Mesendoderm (in vitro differentiated cells): ENCODE measurements around the gene LMF2.

Experiments used
- DNase-seq: peaks from one replicate; pipeline ENCODE4 v3.0.0; 2013
- H2AK5ac ChIP-seq: 2 replicates; pipeline ENCODE4 v1.6.1; 2013; ENCODE audit warnings: low read length, inconsistent platforms
- H2BK120ac ChIP-seq: 2 replicates; pipeline ENCODE4 v1.6.1; 2013; ENCODE audit warnings: low read depth, mild to moderate bottlenecking, low read length, moderate library complexity, mixed read lengths
- H2BK15ac ChIP-seq: replicated peaks from 2 replicates; pipeline ENCODE4 v1.6.1; 2013; ENCODE audit warnings: low read depth, mild to moderate bottlenecking, moderate library complexity
- H2BK5ac ChIP-seq: 2 replicates; pipeline ENCODE4 v1.6.1; 2013; ENCODE audit warnings: low read length, inconsistent platforms
- H3K18ac ChIP-seq: 2 replicates; pipeline ENCODE4 v1.6.1; 2013; ENCODE audit warnings: mild to moderate bottlenecking, low read length, mixed read lengths
- H3K23ac ChIP-seq: one replicate; pipeline ENCODE4 v1.6.1; 2013; ENCODE audit warnings: low read length
- H3K27ac ChIP-seq: 2 replicates; pipeline ENCODE4 v1.5.1; 2013; ENCODE audit warnings: low read depth, mild to moderate bottlenecking, inconsistent platforms, low read length, moderate library complexity
- H3K27me3 ChIP-seq: 2 replicates; pipeline ENCODE4 v1.6.1; 2013; ENCODE audit warnings: low read length, control low read depth, mild to moderate bottlenecking, inconsistent platforms; ENCODE audit not compliant: insufficient read depth, poor library complexity
- H3K36me3 ChIP-seq: 2 replicates; pipeline ENCODE4 v1.6.1; 2013; ENCODE audit warnings: low read length, inconsistent platforms; ENCODE audit not compliant: control insufficient read depth, insufficient read depth
- H3K4ac ChIP-seq: one replicate; pipeline ENCODE4 v1.6.1; 2013; ENCODE audit warnings: low read depth, mild to moderate bottlenecking, low read length, moderate library complexity
- H3K4me1 ChIP-seq: 2 replicates; pipeline ENCODE4 v1.6.1; 2013; ENCODE audit warnings: low read depth, low read length, inconsistent platforms; ENCODE audit not compliant: control insufficient read depth
- H3K4me2 ChIP-seq: 2 replicates; pipeline ENCODE4 v1.6.1; 2013; ENCODE audit warnings: low read length
- H3K4me3 ChIP-seq: 2 replicates; pipeline ENCODE4 v1.5.1; 2013; ENCODE audit warnings: mild to moderate bottlenecking, low read length
- H3K56ac ChIP-seq: one replicate; pipeline ENCODE4 v1.6.1; 2013; ENCODE audit warnings: low read length
- H3K79me1 ChIP-seq: 2 replicates; pipeline ENCODE4 v1.6.1; 2013; ENCODE audit warnings: low read length, inconsistent platforms
- H3K79me2 ChIP-seq: 2 replicates; pipeline ENCODE4 v1.6.1; 2013; ENCODE audit warnings: mild to moderate bottlenecking, low read length; ENCODE audit not compliant: control insufficient read depth, insufficient read depth
- H3K9ac ChIP-seq: 2 replicates; pipeline ENCODE4 v1.6.1; 2013; ENCODE audit warnings: low read length, inconsistent platforms
- H4K5ac ChIP-seq: one replicate; pipeline ENCODE4 v1.6.1; 2013; ENCODE audit warnings: low read length
- H4K8ac ChIP-seq: one replicate; pipeline ENCODE4 v1.6.1; 2013; ENCODE audit warnings: low read depth, mild to moderate bottlenecking, control low read depth, low read length, moderate library complexity
- WGBS: extraction: QIAGEN DNeasy Blood & Tissue Kit; methylation state at CpG from one replicate; pipeline ENCODE4 v1.1.7; 2013; ENCODE audit warnings: low lambda C conversion rate, missing lambda C conversion rate; ENCODE audit not compliant: insufficient coverage; ENCODE audit errors: extremely low coverage; 5-methylcytosine and 5-hydroxymethylcytosine counted together

The LMF2 gene

DNA sequence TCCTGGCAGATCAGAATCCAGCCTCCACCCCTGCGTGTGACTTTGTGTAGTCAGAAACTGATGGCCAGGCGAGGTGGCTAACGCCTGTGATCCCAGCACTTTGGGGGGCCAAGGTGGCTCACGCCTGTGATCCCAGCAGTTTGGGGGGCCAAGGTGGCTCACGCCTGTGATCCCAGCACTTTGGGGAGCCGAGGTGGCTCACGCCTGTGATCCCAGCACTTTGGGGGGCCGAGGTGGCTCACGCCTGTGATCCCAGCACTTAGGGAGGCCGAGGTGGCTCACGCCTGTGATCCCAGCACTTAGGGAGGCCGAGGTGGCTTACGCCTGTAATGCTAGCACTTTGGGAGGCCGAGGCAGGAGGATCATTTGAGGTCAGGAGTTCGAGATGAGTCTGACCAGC, 5.7 kb upstream of the LMF2 start:
- WGBS, result no CpG with 5 or more reads among the region's 15 CpGs

DNA sequence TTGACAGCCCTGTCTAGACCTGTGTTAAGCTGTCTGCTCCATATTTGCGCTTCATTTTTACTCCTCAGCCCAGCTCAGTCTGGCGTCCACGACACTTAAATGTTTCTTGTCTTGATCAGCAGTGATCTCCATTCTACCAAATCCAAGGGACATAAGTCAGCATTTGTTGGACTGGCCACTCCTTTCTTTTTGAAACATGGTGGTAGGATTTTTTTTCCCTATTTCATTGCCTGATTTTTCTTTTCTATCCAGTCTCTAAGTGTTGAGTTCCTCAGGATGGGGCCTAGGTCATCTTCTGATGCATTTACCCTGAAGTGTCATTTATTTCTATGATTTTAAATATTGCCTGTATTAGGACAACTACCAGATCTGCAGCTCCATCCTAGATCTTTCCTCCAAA, 1.4 kb upstream of the LMF2 start:
- Histone ChIP-seq H2BK15ac (no peak overlapping the region), H3K27ac (no peak overlapping the region), H3K4me2 (peak overlapping the region; percentile 45), H2BK120ac (no peak overlapping the region), H3K4me1 (no peaks in the 10 kb centered on the region), H3K9ac (peak overlapping the region; percentile 97), H3K4ac (no peak overlapping the region), H3K56ac (peak overlapping the region; percentile 100), H3K79me2 (peaks cover 27% of the 10 kb centered on the region), H2BK5ac (no peak overlapping the region), H3K79me1 (peaks cover 14% of the 10 kb centered on the region), H4K5ac (no peak overlapping the region), H3K4me3 (peak overlapping the region; percentile 98), H3K36me3 (peaks cover 2% of the 10 kb centered on the region), H3K18ac (no peak overlapping the region), H3K23ac (no peak overlapping the region), H3K27me3 (no peaks in the 10 kb centered on the region), H2AK5ac (no peak overlapping the region), H4K8ac (no peak overlapping the region)
- no peak for DNase-seq
- WGBS, result no CpG with 5 or more reads among the region's 3 CpGs

More for the DNA sequence above, 5.7 kb upstream of the LMF2 start:
- peaks cover 21% of the 10 kb centered on the region for H3K79me1 ChIP-seq
- no peak overlapping the region for H3K4ac ChIP-seq
- H3K79me2 ChIP-seq, result peaks cover 39% of the 10 kb centered on the region
- H3K9ac ChIP-seq, result no peak overlapping the region
- no peak overlapping the region for H3K23ac ChIP-seq
- H3K4me3 ChIP-seq, result no peak overlapping the region
- no peak overlapping the region for H2BK5ac ChIP-seq
- H2BK120ac ChIP-seq, result no peak overlapping the region
- DNase-seq, result no peak
- no peak overlapping the region for H3K56ac ChIP-seq
- H2AK5ac ChIP-seq, result no peak overlapping the region
- H3K18ac ChIP-seq, result no peak overlapping the region
- H4K8ac ChIP-seq, result no peak overlapping the region
- peaks cover 2% of the 10 kb centered on the region for H3K36me3 ChIP-seq
- H4K5ac ChIP-seq, result no peak overlapping the region
- H3K4me1 ChIP-seq, result no peaks in the 10 kb centered on the region
- H3K4me2 ChIP-seq, result no peak overlapping the region
- no peak overlapping the region for H3K27ac ChIP-seq
- no peak overlapping the region for H2BK15ac ChIP-seq
- no peaks in the 10 kb centered on the region for H3K27me3 ChIP-seq

DNA sequence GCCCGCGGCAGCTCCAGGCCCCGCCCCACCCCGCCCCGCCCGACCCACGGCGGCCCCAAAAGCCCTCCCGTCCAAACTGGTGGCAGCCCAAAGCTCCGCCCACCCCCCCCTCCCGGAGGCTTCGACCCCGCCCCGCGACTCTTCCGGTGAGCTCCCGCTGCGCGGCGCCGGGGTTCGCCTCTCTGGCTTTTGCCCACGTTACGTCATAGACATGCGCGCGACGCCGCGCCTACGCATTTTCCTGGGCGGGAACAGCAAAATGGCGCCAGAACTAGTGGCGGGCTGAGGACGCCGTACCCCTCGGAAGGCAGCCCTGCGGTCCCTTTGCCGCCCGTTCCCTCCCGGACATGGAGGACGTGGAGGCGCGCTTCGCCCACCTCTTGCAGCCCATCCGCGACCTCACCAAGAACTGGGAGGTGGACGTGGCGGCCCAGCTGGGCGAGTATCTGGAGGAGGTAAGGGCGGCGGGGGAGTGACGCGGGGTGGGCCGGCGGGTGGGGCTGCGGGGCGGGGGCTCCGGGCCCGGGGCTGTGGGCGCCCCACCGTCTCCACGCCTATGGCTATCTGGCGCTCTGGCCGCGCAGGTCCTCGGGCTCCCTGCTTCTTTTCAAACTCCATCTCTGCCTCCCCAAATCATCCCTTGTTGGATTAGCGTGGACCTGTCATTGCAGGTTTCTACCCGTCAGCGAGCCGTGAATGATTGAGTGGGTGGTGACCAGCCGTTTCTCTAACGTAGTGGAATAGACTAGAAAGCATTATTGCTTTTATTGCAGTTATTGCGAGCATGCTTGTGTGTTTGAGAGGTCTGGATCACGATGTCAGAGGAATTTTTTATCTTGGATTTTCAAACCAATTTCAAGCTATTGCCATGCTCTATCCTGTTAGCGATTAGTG, 736 bp upstream of the LMF2 start, which contains the start of gene NCAPH2:
Gene NCAPH2 (plus strand): TSS at position 234 of the 894 bp plus-strand sequence. CDS start 114 bp downstream, at position 348.
- Histone ChIP-seq H3K56ac (peak within 1 kb of the TSS; percentile 100), H3K4me2 (peak within 1 kb of the TSS; percentile 93), H3K27me3 (no peaks in the 10 kb centered on the region), H2AK5ac (no peak within 1 kb of the TSS), H3K79me2 (peaks cover 26% of the 10 kb centered on the region), H3K27ac (peak within 1 kb of the TSS; percentile 2), H2BK15ac (no peak within 1 kb of the TSS), H3K4ac (peak within 1 kb of the TSS; percentile 22), H3K4me1 (no peaks in the 10 kb centered on the region), H3K36me3 (peaks cover 2% of the 10 kb centered on the region), H3K4me3 (peak within 1 kb of the TSS; percentile 98), H3K18ac (peak within 1 kb of the TSS; percentile 3), H4K5ac (no peak within 1 kb of the TSS), H3K79me1 (peaks cover 14% of the 10 kb centered on the region), H2BK5ac (peak within 1 kb of the TSS; percentile 98), H3K9ac (peak within 1 kb of the TSS; percentile 97), H4K8ac (no peak within 1 kb of the TSS), H3K23ac (no peak within 1 kb of the TSS), H2BK120ac (no peak within 1 kb of the TSS)
- no CpG with 5 or more reads among the region's 76 CpGs for WGBS
- peak; percentile 98 for DNase-seq

DNA sequence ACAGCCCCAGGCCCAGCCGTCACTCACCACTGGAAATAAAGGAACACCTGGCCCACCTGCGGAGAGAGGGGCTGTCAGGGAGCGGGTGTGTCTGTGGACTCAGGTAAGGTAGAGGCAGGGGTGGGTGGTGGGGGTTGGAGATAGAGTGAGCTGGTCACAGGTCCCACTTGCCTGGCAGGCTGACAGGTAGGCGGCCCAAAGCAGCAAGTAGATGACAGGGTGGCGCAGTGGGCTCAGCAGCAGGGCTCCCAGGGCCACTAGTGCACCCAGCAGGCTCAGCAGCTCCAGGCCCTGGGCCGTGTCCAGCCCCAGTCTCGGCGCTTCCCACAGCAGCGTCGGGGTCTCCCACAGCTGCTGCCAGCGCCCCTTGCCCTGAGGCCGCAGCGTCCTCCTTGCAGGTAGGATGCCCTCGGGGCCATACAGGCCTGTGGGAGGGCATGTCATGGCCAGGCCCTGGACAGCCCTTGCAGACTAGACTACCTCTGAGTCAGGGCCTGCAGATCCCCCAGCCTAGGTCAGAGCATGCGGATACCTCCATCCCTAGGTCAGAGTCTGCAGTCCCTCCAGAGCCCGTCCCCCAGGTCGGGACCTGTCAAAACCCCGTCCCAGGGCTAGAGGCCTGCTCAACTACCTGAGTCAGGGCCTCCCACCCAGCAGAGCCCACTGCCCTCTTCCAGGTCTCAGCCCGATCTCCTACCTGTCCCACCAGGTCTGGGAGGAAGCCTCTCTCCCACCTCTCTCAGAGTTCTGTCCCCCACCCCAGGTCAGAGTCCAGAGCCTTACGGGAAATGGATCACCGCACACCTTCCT, 686 bp downstream of the LMF2 start:
- peaks cover 17% of the 10 kb centered on the region for H3K79me2 ChIP-seq
- DNase-seq, result no peak
- H2BK15ac ChIP-seq, result no peak overlapping the region
- peak overlapping the region; percentile 93 for H3K4me2 ChIP-seq
- no peak overlapping the region for H2BK120ac ChIP-seq
- peaks cover 8% of the 10 kb centered on the region for H3K79me1 ChIP-seq
- H3K36me3 ChIP-seq, result peaks cover 2% of the 10 kb centered on the region
- H3K4me3 ChIP-seq, result peak overlapping the region; percentile 86
- no peak overlapping the region for H2AK5ac ChIP-seq
- peak overlapping the region; percentile 98 for H3K56ac ChIP-seq
- H3K9ac ChIP-seq, result peak overlapping the region; percentile 96
- no peaks in the 10 kb centered on the region for H3K4me1 ChIP-seq
- H2BK5ac ChIP-seq, result no peak overlapping the region
- H4K8ac ChIP-seq, result no peak overlapping the region
- no peak overlapping the region for H3K18ac ChIP-seq
- no peaks in the 10 kb centered on the region for H3K27me3 ChIP-seq
- WGBS, result no CpG with 5 or more reads among the region's 21 CpGs
- H3K27ac ChIP-seq, result no peak overlapping the region
- no peak overlapping the region for H3K4ac ChIP-seq
- no peak overlapping the region for H4K5ac ChIP-seq
- peak overlapping the region; percentile 94 for H3K23ac ChIP-seq

- H2BK5ac ChIP-seq, result no peak overlapping the region
- peak overlapping the region; percentile 96 for H3K9ac ChIP-seq
- no peaks in the 10 kb centered on the region for H3K27me3 ChIP-seq
- no peak overlapping the region for H4K8ac ChIP-seq
- peaks cover 8% of the 10 kb centered on the region for H3K79me1 ChIP-seq
- no peak overlapping the region for H3K4me2 ChIP-seq
- no peak overlapping the region for H2BK120ac ChIP-seq
- H3K4ac ChIP-seq, result no peak overlapping the region
- H3K27ac ChIP-seq, result no peak overlapping the region
- no peak overlapping the region for H2AK5ac ChIP-seq
- no peak overlapping the region for H4K5ac ChIP-seq
- WGBS, result no CpG with 5 or more reads among the region's 41 CpGs
- H3K56ac ChIP-seq, result no peak overlapping the region
- H3K36me3 ChIP-seq, result peaks cover 2% of the 10 kb centered on the region
- no peak overlapping the region for H3K18ac ChIP-seq
- no peak overlapping the region for H3K23ac ChIP-seq
- H3K79me2 ChIP-seq, result peaks cover 17% of the 10 kb centered on the region
- H3K4me1 ChIP-seq, result no peaks in the 10 kb centered on the region
- DNase-seq, result no peak
- no peak overlapping the region for H3K4me3 ChIP-seq
- no peak overlapping the region for H2BK15ac ChIP-seq
Measured at GRCh38 chr22:50505776-50506610, 1.5 kb downstream of the LMF2 start.
